ELF-1 (cell line): ENCODE data around the gene YIPF5.
A peak's percentile ranks its signal among the peaks of the same experiment; 100 is the strongest.

Experiments
- DNase-seq: peaks from one replicate; pipeline ENCODE4 v3.0.0-alpha.2; 2016; ENCODE audit warnings: low read depth, low spot score

YIPF5 gene

DNA sequence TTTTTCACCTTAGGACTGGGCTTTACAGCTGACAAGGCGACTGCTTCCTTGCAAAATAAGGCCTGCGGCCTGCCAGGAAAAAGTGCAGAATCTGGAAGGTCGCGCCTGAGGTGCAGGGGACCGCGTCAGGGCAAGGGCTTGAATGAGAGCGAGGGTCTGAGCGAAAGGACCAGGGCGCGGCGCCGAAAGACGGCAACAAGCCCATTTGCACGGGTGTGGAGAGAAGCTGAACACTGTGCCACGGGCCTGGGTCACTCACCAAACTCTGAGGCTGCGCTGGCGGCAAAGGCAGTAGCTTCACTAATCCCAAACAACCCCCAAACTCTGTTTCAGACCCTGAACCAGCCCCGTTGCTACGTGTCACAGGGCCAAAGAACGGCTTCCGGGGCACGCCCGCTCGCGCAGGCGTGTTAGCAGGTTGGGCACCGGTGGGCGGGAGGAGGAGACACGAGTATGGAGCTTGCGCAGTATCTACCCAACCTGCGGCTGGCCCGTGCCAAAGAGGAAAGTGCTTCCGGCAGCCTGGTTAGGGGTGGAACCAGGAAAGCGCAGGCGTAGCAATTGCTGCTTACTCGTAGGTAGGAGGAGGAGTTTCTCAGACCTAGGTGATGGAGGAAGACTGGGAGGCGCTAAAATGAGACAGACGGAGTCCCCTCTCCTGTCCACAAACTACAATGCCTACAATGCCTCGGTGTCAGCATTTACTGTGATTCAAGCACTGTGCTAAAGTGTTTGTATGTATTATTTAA lies at the start of gene YIPF5, which contains the start of gene KCTD16:
TSS of gene YIPF5 (minus strand) at position 384 of the 749 bp plus-strand sequence. CDS start 704 bp downstream, outside the sequence.
TSS of gene KCTD16 (plus strand) at position 598 of the 749 bp plus-strand sequence.
- peak; percentile 99 for DNase-seq

DNA sequence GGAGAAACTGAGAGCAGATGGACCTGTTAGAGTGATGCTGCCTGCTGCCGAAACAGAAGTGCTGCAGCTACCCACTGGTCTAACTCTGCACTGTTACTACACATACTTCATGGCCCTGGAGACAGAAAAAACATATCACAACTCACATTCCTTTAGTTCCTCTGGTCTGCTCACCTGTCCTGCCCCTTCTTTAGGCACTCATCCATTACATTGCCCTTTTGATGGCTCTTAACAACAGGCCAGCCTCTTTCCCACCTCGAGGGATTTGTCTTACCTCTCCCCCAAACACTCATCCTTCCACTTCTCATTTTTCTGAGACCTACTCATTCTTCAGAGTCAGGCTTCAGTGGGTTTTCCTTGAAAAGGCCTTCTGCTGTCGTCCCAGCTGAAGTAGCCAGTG lies 49.4 kb upstream of the YIPF5 start:
- DNase-seq, result no peak

DNA sequence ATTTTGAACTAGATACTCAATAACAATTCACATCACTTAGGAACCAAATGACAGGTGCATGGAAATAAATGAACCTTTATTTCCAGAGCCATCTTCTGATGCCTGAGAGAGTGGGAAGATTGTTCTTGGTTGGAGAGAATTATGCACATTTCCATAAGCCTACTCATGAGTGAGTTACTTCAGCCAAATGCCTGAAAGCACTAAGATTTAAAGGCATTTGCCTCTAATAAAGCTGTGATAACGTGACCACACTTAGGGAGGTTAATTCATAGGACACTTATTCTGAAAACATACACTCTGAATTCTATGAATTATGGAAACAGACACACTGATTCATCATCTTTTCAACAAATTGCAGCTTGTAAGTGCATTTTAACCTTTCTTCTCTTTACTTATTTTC lies 40.2 kb upstream of the YIPF5 start:
- DNase-seq, result no peak

- DNase-seq, result no peak
These were observed 38.9 kb upstream of the YIPF5 start for GRCh38 chr5:144209361-144209760.

GRCh38 chr5:144207875-144208444 lies 37.5 kb upstream of the YIPF5 start:
- DNase-seq, result no peak

DNA sequence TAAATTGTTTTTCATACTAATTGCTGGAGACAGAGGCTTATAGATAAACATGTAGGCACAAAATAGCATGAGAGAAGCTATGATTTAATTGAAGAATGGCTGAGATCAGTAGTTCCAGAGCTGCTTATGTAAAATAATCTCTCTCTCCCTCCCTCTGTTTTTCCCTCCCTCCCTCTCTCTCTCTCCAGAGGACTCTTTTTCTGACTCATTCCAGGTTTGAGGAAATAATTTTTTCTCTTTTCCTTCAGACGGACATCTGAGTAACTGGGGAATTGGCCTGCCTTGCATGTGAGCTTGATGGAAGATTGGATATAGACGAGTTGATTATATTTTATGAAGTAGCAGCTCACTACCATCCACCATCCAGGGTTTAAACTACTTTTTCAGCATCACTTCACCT lies 35.7 kb upstream of the YIPF5 start:
- DNase-seq, result no peak

DNA sequence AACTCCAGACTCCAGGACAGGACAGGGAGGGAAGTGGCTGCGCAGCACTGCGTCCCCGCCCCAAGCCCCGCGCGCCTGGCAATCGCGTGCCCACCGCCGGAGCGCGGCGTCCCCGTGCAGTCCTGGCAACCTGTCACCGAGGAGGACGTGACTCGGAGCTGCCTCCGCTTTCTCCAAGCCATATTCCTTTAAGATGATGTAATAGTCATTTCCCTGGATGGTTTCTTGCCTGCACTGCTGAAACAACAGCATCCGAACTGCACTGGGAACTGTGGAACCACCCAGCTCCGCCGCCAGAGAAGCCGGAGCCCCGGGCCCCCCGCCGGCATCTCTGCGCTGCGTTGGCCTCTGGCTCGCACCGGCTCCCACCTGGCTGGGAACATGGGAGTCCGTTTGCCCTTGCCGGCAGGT lies 34.7 kb upstream of the YIPF5 start:
- peak; percentile 48 for DNase-seq

GRCh38 chr5:144203750-144204596 lies 33.5 kb upstream of the YIPF5 start:
- DNase-seq, result peak; percentile 15

DNA sequence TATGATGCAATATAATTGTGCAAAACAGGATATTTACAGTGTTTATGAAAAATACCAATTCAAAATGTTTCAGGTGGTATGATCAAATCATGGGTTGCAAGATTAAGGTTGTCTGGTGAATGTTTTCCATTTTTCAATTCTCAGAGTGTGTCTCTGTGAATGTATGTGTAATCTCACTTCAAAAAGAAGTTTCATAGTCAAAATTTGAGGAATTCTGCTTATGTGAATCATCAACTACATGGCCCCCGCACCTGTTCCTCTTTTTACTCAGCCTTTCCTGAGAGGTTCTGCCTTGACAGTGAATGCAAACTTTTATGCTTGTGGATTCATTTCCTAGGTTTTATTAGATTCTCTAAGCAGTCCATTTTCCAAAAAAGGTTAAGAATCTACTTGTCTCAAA lies 32.3 kb upstream of the YIPF5 start:
- no peak for DNase-seq

DNA sequence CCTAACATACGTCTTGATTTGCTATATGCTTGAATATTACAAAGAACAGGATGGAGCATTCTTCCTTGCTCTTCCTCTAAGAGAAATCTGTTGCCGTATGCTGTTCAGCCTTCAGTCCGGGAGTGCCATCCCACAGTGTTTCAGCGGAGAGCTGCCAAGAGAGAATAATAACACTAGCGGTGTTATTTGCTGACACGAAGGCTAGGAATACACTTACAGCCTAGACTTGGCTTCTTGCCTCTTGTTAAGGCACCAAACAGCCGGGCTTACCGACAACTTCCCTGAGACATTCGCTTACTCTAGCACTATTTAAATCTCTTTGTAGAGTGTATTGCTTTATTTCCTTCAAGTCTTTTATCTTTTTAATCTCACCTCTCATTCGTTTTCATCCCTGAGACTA lies 31.6 kb upstream of the YIPF5 start:
- DNase-seq, result no peak

DNA sequence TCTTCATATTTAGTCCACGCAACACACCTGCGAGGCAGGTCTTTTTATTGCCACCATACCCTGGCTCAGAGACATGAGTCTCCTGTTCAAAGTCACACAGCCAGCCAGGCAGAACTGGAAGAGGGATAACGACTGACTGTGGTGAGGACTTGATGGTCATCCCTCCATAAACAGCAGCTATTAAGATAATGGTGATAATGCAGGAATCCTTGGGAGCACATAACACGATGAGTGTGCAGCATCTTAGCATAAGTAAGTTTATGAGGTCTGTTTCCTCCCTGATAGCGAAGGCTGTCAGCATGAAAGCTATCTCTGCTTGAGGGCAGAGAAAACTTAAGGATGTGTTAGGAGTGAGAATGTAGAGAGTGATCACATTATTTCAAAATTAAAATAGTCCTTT lies 31.1 kb upstream of the YIPF5 start:
- no peak for DNase-seq

GRCh38 chr5:144198386-144198785 lies 27.9 kb upstream of the YIPF5 start:
- no peak for DNase-seq

- DNase-seq, result no peak
These were observed 26.2 kb upstream of the YIPF5 start for GRCh38 chr5:144196612-144197011.

- no peak for DNase-seq
These were observed 25.0 kb upstream of the YIPF5 start for GRCh38 chr5:144195448-144195847.

GRCh38 chr5:144194144-144194543 lies 23.7 kb upstream of the YIPF5 start:
- DNase-seq, result no peak

- no peak for DNase-seq
These were observed 22.2 kb upstream of the YIPF5 start for GRCh38 chr5:144192661-144193060.

DNA sequence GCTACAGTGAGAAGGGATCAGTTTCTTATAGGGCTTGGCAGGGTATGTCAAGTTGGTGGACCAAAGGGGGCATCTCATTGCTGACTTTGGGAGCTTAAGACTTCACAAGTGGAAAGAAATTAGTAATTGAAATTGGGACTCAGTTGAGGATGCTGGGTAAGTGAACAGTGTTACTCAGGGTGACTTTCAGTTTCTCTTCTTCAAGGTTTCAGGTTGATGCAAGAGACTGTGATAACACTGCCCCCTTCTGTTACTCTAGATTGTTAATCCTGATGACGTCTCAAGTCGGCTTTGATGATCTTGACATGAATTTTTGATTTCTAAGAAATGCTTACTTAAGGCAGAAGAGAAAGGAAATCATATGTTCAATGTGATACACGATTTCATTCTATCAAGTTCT lies 21.5 kb upstream of the YIPF5 start:
- DNase-seq, result no peak

DNA sequence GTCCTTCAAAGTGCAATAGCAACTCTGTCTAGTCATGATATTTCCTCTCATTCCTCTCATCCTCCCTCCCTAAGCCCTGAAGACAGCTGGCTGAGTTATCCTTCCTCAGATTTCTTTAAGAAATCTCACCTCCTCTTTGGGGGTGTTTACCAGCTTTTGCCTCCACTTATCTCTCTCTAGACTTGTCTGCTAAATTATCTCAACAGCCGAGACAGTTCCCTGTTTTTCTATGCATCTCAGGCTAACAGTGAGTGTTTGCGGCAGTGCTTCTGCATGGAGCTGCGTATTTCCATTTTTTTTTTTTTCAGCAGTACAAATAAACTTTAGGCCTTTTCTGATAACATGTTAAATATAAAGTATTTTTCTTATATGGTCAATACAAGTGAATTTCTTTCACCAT lies 21.1 kb upstream of the YIPF5 start:
- DNase-seq, result no peak

DNA sequence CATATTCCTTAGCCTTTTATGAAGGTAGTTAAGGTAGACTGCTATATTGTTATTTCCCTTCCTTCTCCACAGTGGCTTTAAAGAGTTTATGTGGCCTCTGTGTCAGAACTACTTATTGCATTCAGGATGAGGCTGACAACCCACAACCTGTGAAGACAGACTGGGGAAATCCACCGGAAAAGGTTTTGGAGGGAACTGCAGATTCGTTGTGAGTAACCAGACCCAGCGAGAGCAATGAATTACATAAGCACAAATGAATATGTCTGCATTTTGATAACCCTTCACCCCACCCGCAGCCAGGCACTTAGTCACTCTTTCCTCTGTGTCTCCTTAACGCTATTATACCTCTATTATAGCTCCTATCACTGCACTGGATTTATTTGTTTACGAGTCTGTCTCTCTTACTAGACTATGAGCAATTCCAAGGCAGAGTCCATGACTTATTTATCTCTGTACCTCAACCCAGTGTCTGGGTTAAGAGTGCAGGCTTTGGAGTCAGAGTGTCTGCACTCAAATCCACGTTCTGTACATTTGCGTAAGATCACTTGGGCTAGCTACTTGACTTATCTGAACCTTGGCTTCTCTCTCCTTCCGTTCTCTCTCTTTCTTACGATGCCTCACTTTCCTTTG lies 19.5 kb upstream of the YIPF5 start:
- no peak for DNase-seq

DNA sequence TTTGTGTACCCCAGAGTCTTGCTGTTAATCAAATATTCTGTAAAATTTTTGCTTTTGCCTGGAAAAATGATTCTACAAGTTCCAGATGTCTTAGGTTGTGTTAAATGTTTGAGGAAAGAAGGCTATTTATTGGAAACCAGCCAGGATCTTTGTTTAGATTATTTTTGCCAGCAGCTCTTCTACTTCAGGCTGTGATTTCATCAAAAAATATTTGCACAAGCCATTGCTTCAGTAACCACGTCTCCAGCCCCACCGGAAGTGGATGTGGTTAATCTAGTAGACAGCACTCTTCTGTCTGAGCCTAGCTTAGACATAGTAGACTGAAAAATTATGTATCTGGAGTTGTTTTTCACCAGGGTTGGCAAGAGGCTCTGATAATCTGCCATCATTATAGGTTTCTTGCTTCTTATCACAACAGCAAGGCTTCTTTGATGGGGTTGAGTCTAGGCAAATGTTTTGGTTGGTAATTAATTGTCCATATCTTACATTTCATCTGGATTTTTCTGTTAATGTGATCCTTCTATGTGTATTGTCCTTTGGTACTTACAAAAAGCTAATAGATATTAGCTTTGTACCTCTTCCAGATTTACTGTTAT lies 17.3 kb upstream of the YIPF5 start:
- no peak for DNase-seq

- no peak for DNase-seq
These were observed 12.9 kb upstream of the YIPF5 start for GRCh38 chr5:144183254-144183889.
